Activated CD4-positive, alpha-beta T cell treated with anti-CD3 and anti-CD28 coated beads for 36 hours (primary cell): ENCODE measurements around the gene TTPAL. TPM values are rescaled to one million over a fixed set of nuclear protein-coding genes. Genes with fewer than 3 reads are reported as not detected.

Experiments used
- ATAC-seq: fragments of 200-7000 bp; cut with Tn5 transposase; one replicate; pipeline ENCODE4 v1.10.0; 2021; ENCODE audit warnings: mild to moderate bottlenecking, moderate library complexity
- CTCF ChIA-PET: fragments of 350-600 bp; sonication (Branson Sonifier 250); formaldehyde crosslinking; loops from one replicate; lab custom pipeline; 2021; ENCODE audit warnings: antibody characterized with exemption; lab: Charles Lee
- POLR2A ChIA-PET: fragments of 350-600 bp; sonication (Branson Sonifier 250); formaldehyde crosslinking; loops from one replicate; lab custom pipeline; 2021; ENCODE audit warnings: antibody characterized with exemption, inconsistent platforms; lab: Charles Lee
- DNase-seq: peaks from one replicate; pipeline ENCODE4 v3.0.0-alpha.2; 2020
- H3K27ac Mint-ChIP-seq: one replicate; pipeline ENCODE4 v1.8.0; 2021; ENCODE audit warnings: mixed read lengths
- H3K27me3 Mint-ChIP-seq: one replicate; pipeline ENCODE4 v1.8.0; 2021; ENCODE audit warnings: mixed read lengths
- H3K36me3 Mint-ChIP-seq: one replicate; pipeline ENCODE4 v1.8.0; 2021; ENCODE audit warnings: low read depth, mixed read lengths
- H3K4me1 Mint-ChIP-seq: one replicate; pipeline ENCODE4 v1.8.0; 2021; ENCODE audit warnings: mixed read lengths
- H3K4me3 Mint-ChIP-seq: one replicate; pipeline ENCODE4 v1.8.0; 2021; ENCODE audit warnings: mild to moderate bottlenecking, moderate library complexity, mixed read lengths
- H3K9me3 Mint-ChIP-seq: one replicate; pipeline ENCODE4 v1.8.0; 2021; ENCODE audit warnings: low read depth, mixed read lengths
- intact Hi-C, 2 experiments: fragments of 100-400 bp; cut with DNase I in 1 of 2; cut with micrococcal nuclease in 1 of 2; formaldehyde crosslinking; loops; one replicate each; pipeline versions ENCODE4 v1.14.2 to v1.15.1; 2022 to 2024; cut with DNase I, micrococcal nuclease
- total RNA-seq, 2 experiments: library from RNA; stranded (reverse); gene quantifications; one replicate each; pipeline ENCODE4 v1.2.3, GENCODE V29; 2021

Gene TTPAL, protein sequence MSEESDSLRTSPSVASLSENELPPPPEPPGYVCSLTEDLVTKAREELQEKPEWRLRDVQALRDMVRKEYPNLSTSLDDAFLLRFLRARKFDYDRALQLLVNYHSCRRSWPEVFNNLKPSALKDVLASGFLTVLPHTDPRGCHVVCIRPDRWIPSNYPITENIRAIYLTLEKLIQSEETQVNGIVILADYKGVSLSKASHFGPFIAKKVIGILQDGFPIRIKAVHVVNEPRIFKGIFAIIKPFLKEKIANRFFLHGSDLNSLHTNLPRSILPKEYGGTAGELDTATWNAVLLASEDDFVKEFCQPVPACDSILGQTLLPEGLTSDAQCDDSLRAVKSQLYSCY
- 10 to 100 TPM; 18.3 to 21.5 TPM for total RNA-seq

DNA sequence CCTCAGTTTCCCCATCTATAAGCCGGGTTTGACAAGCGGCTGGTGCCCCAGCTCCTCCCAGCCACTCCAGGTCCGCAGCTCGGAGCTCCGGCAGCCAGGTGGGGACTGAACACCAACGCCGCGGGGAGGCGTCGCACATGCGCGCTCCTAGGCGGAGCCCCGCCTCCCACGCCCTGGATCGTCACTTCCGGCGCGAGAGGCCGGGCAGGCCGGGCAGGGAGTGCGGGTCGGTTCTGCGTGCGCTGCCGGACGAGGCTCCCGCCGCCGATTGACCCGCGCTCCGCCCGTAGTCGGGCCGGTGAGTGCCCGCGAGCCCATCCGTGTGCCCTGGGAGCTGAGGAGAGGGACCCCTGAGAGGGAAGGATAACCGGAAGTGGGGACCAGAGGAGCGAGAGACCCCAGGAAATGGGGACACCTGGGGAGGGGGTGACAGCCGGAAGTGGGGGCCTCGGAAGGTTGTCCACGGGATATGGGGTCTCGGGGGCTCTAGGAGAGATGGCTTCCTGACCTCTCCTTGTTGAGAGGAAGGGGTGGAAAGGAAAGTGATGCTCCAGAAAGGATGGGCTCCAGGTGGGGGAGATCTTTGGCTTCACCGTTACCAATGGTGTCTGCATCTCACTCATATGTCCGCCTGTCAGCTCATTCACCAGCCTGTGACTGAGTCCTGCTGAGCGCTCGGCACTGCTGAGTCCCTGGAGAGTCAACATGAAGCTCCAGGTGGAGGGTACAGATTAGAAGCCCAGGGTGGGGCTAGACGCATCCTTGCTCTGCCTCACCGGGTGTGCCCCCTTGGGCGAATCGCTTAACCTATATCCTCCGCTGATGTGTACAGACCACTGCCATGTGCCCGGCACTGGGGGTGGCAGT lies at the start of gene TTPAL:
Gene TTPAL, plus strand, starts transcription at position 181 of the 867 bp plus-strand sequence. CDS start 4,126 bp downstream, outside the sequence.
- intact Hi-C loops, result loop anchor here (1.0 to 5.0 kb wide), 11 partner anchors 46 to 885 kb away; partner anchors contain the start of genes SERINC3 (in 2 of the 2), ADA (in 1 of the 2), FITM2 (in 1 of the 2) and IFT52 (in 1 of the 2)
- peak; percentile 96 for DNase-seq

GRCh38 chr20:44425923-44426322 lies 49.8 kb upstream of the TTPAL start:
- intact Hi-C loops, result no loop called here
- no peak overlapping the region for H3K4me3 Mint-ChIP-seq
- no peak for DNase-seq
- ChIA-PET POLR2A (no interaction called here), CTCF (interaction anchor here (1.4 kb wide), 1 partner anchor 42 kb away, joined by 3 read pairs; no protein-coding TSS in a partner anchor)
- no peak for ATAC-seq
- no peak overlapping the region for H3K27ac Mint-ChIP-seq
- no peaks in the 10 kb centered on the region for H3K36me3 Mint-ChIP-seq
- no peaks in the 10 kb centered on the region for H3K4me1 Mint-ChIP-seq
- no peaks in the 10 kb centered on the region for H3K9me3 Mint-ChIP-seq
- H3K27me3 Mint-ChIP-seq, result peaks cover 9% of the 10 kb centered on the region

More for the DNA sequence above, at the start of gene TTPAL:
- Mint-ChIP-seq H3K4me1 (peaks cover 22% of the 10 kb centered on the region), H3K4me3 (peak within 1 kb of the TSS; percentile 91), H3K27me3 (no peaks in the 10 kb centered on the region), H3K36me3 (peaks cover 6% of the 10 kb centered on the region), H3K27ac (peak within 1 kb of the TSS; percentile 97), H3K9me3 (no peaks in the 10 kb centered on the region)
- ChIA-PET CTCF (interaction anchor here (0.6 to 1.6 kb wide), 13 partner anchors 12 to 467 kb away, joined by 3 to 7 read pairs (median 3); partner anchors contain the start of gene SERINC3), POLR2A (interaction anchor here (0.5 kb wide), 1 partner anchor 805 kb away, joined by 3 read pairs; no protein-coding TSS in a partner anchor)
- ATAC-seq, result peak; percentile 97

DNA sequence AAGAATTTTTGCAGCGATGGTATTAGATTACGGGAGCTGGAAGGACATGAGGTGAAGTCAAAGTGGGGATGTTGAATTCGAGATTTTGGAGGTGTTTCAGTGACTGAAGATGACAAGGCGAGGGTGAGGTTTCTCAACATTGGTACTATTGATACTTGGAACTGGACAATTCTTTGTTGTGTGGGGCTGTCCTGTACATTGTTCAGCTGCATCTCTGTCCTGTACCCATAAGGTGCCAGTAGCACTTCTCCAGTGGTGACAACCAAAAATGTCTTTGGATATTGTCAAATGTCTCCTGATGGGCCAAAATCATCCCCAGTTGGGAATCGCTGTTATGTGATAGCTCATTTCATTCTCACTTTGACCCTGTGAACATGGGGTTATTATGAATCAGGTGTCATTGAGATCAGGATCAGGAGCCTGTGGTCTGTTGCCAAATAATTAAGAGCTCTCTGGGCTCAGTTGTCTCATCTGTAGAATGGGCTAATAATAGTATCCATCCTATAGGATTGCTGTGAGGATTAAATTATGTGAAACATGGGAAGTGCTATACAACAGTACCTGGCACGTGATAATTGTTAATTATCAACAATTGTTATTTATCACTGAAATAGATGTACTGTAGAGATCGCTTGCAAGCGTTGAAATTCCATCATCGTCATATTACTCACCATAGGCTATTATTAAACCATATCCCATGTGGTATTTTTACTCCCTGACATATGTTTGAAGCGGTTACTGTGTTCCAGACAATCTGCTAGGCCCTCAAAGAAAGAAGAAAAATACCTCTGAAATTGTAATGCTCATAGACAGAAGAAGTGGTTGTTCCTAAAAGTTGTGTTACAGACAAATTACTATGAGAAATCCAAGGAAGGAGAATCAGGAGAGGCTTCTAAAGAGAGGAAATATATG lies 48.5 kb upstream of the TTPAL start:
- POLR2A ChIA-PET, result interaction anchor here (0.6 kb wide), 1 partner anchor 191 kb away, joined by 3 read pairs; no protein-coding TSS in a partner anchor

DNA sequence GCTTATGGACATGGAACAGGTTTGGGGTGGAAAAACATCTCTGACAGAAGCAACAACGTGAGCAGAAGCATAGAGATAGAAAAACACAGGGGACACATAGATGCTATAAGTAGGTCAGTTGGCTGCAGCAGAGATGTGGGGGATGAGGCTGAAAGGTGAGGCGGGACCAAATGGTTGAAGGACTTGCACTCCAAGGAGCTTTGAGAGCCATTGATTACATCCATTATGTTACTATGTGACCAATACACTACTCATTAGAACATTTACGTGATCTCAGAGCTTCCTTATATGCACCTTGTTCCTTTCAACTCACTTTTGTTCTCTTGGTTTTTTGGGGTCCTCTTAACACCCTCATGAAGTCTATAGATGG lies 47.9 kb upstream of the TTPAL start:
- H3K27me3 Mint-ChIP-seq, result peaks cover 3% of the 10 kb centered on the region
- no peaks in the 10 kb centered on the region for H3K36me3 Mint-ChIP-seq
- intact Hi-C loops, result no loop called here
- no peaks in the 10 kb centered on the region for H3K4me1 Mint-ChIP-seq
- no peak overlapping the region for H3K4me3 Mint-ChIP-seq
- DNase-seq (no peak), ATAC-seq (no peak)
- H3K9me3 Mint-ChIP-seq, result no peaks in the 10 kb centered on the region
- ChIA-PET CTCF (no interaction called here), POLR2A (no interaction called here)
- H3K27ac Mint-ChIP-seq, result no peak overlapping the region

More for the DNA sequence above, 48.5 kb upstream of the TTPAL start:
- no peaks in the 10 kb centered on the region for H3K9me3 Mint-ChIP-seq
- H3K4me1 Mint-ChIP-seq, result no peaks in the 10 kb centered on the region
- no peak overlapping the region for H3K27ac Mint-ChIP-seq
- CTCF ChIA-PET, result interaction anchor here (0.6 to 1.4 kb wide), 3 partner anchors 43 to 453 kb away, joined by 3 read pairs; no protein-coding TSS in a partner anchor
- no peak for ATAC-seq
- H3K27me3 Mint-ChIP-seq, result peaks cover 5% of the 10 kb centered on the region
- intact Hi-C loops, result no loop called here
- no peak overlapping the region for H3K4me3 Mint-ChIP-seq
- no peak for DNase-seq
- H3K36me3 Mint-ChIP-seq, result no peaks in the 10 kb centered on the region

DNA sequence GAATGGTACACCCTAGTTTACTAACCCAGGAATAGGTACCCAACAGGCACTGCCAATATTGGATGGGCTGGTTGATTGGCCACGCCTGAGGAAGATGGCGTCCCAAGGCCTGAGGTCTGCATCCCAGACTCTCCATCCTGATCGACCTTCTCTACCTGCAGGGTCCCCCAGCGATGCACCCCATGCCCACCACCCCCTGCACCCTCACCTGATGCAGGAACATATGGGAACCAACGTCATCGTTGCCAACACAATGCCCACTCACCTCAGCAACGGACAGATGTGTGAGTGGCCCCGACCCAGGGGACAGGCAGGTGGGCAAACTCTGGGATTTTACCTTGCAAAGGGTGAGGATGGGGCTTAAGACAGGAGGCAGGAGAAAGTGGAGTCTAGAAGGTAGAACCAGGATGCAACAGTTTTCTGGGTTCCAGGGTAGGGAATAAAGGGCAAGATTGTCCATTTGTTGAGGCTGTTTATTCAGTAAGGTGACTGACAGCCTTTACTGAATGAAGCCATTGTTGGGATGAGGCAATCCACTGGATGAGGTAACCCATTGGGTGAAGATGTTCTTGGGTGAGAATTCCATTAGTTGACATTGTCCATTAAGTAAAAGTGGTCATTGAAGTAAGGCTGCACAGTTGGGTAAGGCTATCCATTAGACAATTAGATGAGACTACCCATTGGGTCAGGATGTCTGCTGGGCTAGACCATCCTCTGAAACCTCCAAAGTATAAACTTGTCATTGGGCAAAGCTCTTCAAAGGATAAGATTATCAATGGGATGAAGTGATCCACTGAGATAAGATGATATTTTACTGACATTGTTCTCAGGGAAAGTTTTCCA lies 47.3 kb upstream of the TTPAL start:
- CTCF ChIA-PET, result no interaction called here

DNA sequence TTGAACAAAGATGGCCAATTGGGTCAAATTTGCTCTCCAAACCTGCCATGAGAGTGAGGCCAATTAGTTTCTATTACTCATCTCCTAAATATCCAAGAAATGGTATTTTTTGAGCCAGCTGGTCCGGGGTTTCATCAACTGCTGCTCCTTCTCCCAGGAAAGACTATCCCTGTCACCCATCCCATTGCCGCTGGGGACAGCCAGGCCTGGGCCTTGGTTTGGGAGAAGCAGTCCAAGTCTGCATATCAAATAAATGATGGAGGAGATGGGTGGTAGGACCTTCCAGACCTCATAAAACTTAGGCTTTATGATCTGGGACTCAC lies 46.7 kb upstream of the TTPAL start:
- Mint-ChIP-seq H3K4me3 (no peak overlapping the region), H3K4me1 (no peaks in the 10 kb centered on the region), H3K9me3 (no peaks in the 10 kb centered on the region), H3K27ac (no peak overlapping the region), H3K27me3 (peaks cover 7% of the 10 kb centered on the region), H3K36me3 (no peaks in the 10 kb centered on the region)
- CTCF ChIA-PET, result no interaction called here
- intact Hi-C loops, result no loop called here
- POLR2A ChIA-PET, result no interaction called here
- ATAC-seq (no peak), DNase-seq (no peak)

More for the DNA sequence above, 47.3 kb upstream of the TTPAL start:
- H3K4me3 Mint-ChIP-seq, result no peak overlapping the region
- POLR2A ChIA-PET, result no interaction called here
- H3K9me3 Mint-ChIP-seq, result no peaks in the 10 kb centered on the region
- no peaks in the 10 kb centered on the region for H3K4me1 Mint-ChIP-seq
- no peak for ATAC-seq
- peaks cover 7% of the 10 kb centered on the region for H3K27me3 Mint-ChIP-seq
- no peak overlapping the region for H3K27ac Mint-ChIP-seq
- no peak for DNase-seq
- no peaks in the 10 kb centered on the region for H3K36me3 Mint-ChIP-seq
- intact Hi-C loops, result no loop called here

DNA sequence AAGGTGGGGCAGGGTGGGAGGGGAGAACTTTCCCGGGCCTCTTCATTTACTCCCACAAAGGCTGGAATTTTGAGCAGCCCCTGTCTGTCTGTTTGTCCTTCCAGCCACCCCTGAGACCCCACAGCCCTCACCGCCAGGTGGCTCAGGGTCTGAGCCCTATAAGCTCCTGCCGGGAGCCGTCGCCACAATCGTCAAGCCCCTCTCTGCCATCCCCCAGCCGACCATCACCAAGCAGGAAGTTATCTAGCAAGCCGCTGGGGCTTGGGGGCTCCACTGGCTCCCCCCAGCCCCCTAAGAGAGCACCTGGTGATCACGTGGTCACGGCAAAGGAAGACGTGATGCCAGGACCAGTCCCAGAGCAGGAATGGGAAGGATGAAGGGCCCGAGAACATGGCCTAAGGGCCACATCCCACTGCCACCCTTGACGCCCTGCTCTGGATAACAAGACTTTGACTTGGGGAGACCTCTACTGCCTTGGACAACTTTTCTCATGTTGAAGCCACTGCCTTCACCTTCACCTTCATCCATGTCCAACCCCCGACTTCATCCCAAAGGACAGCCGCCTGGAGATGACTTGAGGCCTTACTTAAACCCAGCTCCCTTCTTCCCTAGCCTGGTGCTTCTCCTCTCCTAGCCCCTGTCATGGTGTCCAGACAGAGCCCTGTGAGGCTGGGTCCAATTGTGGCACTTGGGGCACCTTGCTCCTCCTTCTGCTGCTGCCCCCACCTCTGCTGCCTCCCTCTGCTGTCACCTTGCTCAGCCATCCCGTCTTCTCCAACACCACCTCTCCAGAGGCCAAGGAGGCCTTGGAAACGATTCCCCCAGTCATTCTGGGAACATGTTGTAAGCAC lies 46.0 kb upstream of the TTPAL start:
- intact Hi-C loops, result no loop called here
- no peaks in the 10 kb centered on the region for H3K9me3 Mint-ChIP-seq
- ATAC-seq (no peak), DNase-seq (no peak)
- H3K27ac Mint-ChIP-seq, result no peak overlapping the region
- peaks cover 7% of the 10 kb centered on the region for H3K27me3 Mint-ChIP-seq
- no peak overlapping the region for H3K4me3 Mint-ChIP-seq
- H3K4me1 Mint-ChIP-seq, result no peaks in the 10 kb centered on the region
- no peaks in the 10 kb centered on the region for H3K36me3 Mint-ChIP-seq
- ChIA-PET POLR2A (no interaction called here), CTCF (no interaction called here)

DNA sequence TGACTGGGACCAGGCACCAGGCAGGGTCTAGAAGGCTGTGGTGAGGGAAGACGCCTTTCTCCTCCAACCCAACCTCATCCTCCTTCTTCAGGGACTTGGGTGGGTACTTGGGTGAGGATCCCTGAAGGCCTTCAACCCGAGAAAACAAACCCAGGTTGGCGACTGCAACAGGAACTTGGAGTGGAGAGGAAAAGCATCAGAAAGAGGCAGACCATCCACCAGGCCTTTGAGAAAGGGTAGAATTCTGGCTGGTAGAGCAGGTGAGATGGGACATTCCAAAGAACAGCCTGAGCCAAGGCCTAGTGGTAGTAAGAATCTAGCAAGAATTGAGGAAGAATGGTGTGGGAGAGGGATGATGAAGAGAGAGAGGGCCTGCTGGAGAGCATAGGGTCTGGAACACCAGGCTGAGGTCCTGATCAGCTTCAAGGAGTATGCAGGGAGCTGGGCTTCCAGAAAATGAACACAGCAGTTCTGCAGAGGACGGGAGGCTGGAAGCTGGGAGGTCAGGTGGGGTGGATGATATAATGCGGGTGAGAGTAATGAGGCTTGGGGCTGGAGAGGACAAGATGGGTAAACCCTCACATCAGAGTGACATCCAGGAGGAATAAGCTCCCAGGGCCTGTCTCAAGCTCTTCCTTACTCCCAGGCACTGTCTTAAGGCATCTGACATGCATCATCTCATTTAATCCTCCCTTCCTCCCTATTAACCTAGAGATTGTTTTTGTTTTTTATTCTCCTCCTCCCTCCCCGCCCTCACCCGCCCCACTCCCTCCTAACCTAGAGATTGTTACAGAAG lies 45.2 kb upstream of the TTPAL start:
- DNase-seq, result no peak
- ChIA-PET CTCF (no interaction called here), POLR2A (no interaction called here)
- no peak overlapping the region for H3K27ac Mint-ChIP-seq
- intact Hi-C loops, result no loop called here
- H3K9me3 Mint-ChIP-seq, result no peaks in the 10 kb centered on the region
- H3K4me1 Mint-ChIP-seq, result no peaks in the 10 kb centered on the region
- no peak for ATAC-seq
- H3K27me3 Mint-ChIP-seq, result peaks cover 7% of the 10 kb centered on the region
- no peak overlapping the region for H3K4me3 Mint-ChIP-seq
- no peaks in the 10 kb centered on the region for H3K36me3 Mint-ChIP-seq

DNA sequence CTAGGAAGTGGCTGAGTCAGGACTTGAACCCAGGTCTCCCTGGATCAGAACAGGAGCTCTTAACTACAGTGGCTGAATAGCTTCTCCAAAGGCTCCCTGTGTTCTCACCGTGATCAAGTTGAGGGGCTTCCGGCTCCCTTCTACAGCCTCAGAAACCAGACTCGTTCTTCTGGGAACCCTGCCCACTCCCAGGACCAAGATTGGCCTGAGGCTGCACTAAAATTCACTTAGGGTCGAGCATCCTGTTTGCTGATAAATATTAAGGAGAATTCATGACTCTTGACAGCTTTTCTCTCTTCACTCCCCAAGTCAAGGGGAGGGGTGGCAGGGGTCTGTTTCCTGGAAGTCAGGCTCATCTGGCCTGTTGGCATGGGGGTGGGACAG lies 44.6 kb upstream of the TTPAL start:
- Mint-ChIP-seq H3K4me1 (no peaks in the 10 kb centered on the region), H3K9me3 (no peaks in the 10 kb centered on the region), H3K27ac (no peak overlapping the region), H3K4me3 (no peak overlapping the region), H3K36me3 (no peaks in the 10 kb centered on the region), H3K27me3 (peaks cover 7% of the 10 kb centered on the region)
- no peak for DNase-seq
- intact Hi-C loops, result no loop called here
- ATAC-seq, result no peak
- ChIA-PET POLR2A (no interaction called here), CTCF (no interaction called here)
